ENCODE results near the gene RPL37. TPM values are rescaled to one million over a fixed set of nuclear protein-coding genes. Genes with fewer than 3 reads are reported as not detected.
"Not testable (repeated sequence)": the region's sequence is repeated elsewhere in the genome, so short reads cannot be mapped to it uniquely, and the experiment has no call there.

Gene RPL37
- total and polyA plus RNA-seq, 4 experiments from 2014 or later, result 1,217 to 2,448 (median 2,380) TPM

- Mint-ChIP-seq H3K4me1 (no peaks in the 10 kb centered on the region), H3K36me3 (no peaks in the 10 kb centered on the region), H3K4me3 (peak overlapping the region in 1 of 8 donors; percentile 6), H3K27me3 (peaks cover 4 to 5% of the 10 kb centered on the region in 2 donors), H3K9me3 (peaks cover 0 to 8% (median 3%) of the 10 kb centered on the region in 8 donors), H3K27ac (no peak overlapping the region)
- Histone ChIP-seq H3K9me3 (ENCODE audit: control insufficient read depth in 1 of 2, low read length in 2 of 2) (no peaks in the 10 kb centered on the region), H3K4me3 (ENCODE audit: low read length in 2 of 2) (no peak overlapping the region), H3K4me1 (ENCODE audit: insufficient read depth, low read length) (no peaks in the 10 kb centered on the region), H3K27me3 (ENCODE audit: insufficient read depth, low read length) (no peaks in the 10 kb centered on the region), H3K27ac (ENCODE audit: low read depth, low read length) (no peak overlapping the region), H3K36me3 (ENCODE audit: insufficient read depth, low read length) (no peaks in the 10 kb centered on the region)
- intact Hi-C loops (cut with micrococcal nuclease), result no loop called here
- DNase-seq, result no peak
- ChIA-PET POLR2A (ENCODE audit: partially characterized antibody) (no interaction called here), CTCF (ENCODE audit: partially characterized antibody) (no interaction called here)
These were observed 38.4 kb upstream of the RPL37 start for GRCh38 chr5:40873286-40873880.

- intact Hi-C loops (cut with micrococcal nuclease); POLR2A ChIA-PET (ENCODE audit: partially characterized antibody); H3K27me3 ChIP-seq (ENCODE audit: insufficient read depth, low read length); H3K9me3 ChIP-seq (ENCODE audit: control insufficient read depth in 1 of 2, low read length in 2 of 2); H3K4me1 Mint-ChIP-seq; H3K36me3 ChIP-seq (ENCODE audit: insufficient read depth, low read length); H3K27me3 Mint-ChIP-seq; H3K27ac ChIP-seq (ENCODE audit: low read depth, low read length); H3K36me3 Mint-ChIP-seq; CTCF ChIA-PET (ENCODE audit: partially characterized antibody); H3K4me1 ChIP-seq (ENCODE audit: insufficient read depth, low read length); H3K4me3 ChIP-seq (ENCODE audit: low read length in 2 of 2); DNase-seq; H3K4me3 Mint-ChIP-seq; H3K9me3 Mint-ChIP-seq; H3K27ac Mint-ChIP-seq: not testable (repeated sequence)
These were observed 37.2 kb upstream of the RPL37 start for GRCh38 chr5:40872253-40872652.

- DNase-seq, result no peak
- Histone ChIP-seq H3K4me1 (ENCODE audit: insufficient read depth, low read length) (no peaks in the 10 kb centered on the region), H3K4me3 (ENCODE audit: low read length in 2 of 2) (no peak overlapping the region), H3K27ac (ENCODE audit: low read depth, low read length) (no peak overlapping the region), H3K9me3 (ENCODE audit: control insufficient read depth in 1 of 2, low read length in 2 of 2) (no peaks in the 10 kb centered on the region), H3K36me3 (ENCODE audit: insufficient read depth, low read length) (no peaks in the 10 kb centered on the region), H3K27me3 (ENCODE audit: insufficient read depth, low read length) (no peaks in the 10 kb centered on the region)
- peaks cover 0 to 3% (median 0%) of the 10 kb centered on the region in 8 donors for H3K9me3 Mint-ChIP-seq
- CTCF ChIA-PET (ENCODE audit: partially characterized antibody), result interaction anchor here (0.5 to 0.6 kb wide), 3 partner anchors 34 to 1307 kb away, joined by 3 read pairs; no protein-coding TSS in a partner anchor
- POLR2A ChIA-PET (ENCODE audit: partially characterized antibody), result no interaction called here
- no peaks in the 10 kb centered on the region for H3K36me3 Mint-ChIP-seq
- intact Hi-C loops (cut with micrococcal nuclease), result no loop called here
- no peak overlapping the region for H3K27ac Mint-ChIP-seq
- H3K27me3 Mint-ChIP-seq, result peaks cover 4 to 5% of the 10 kb centered on the region in 2 donors
- no peak overlapping the region for H3K4me3 Mint-ChIP-seq
- H3K4me1 Mint-ChIP-seq, result no peaks in the 10 kb centered on the region
These were observed 36.2 kb upstream of the RPL37 start for GRCh38 chr5:40871177-40871576.

- Histone ChIP-seq H3K36me3 (ENCODE audit: insufficient read depth, low read length) (no peaks in the 10 kb centered on the region), H3K27ac (ENCODE audit: low read depth, low read length) (no peak overlapping the region), H3K4me1 (ENCODE audit: insufficient read depth, low read length) (no peaks in the 10 kb centered on the region), H3K27me3 (ENCODE audit: insufficient read depth, low read length) (no peaks in the 10 kb centered on the region), H3K9me3 (ENCODE audit: control insufficient read depth in 1 of 2, low read length in 2 of 2) (no peaks in the 10 kb centered on the region), H3K4me3 (ENCODE audit: low read length in 2 of 2) (no peak overlapping the region)
- ChIA-PET CTCF (ENCODE audit: partially characterized antibody) (interaction anchor here (1.3 kb wide), 1 partner anchor 9 kb away, joined by 5 read pairs; no protein-coding TSS in a partner anchor), POLR2A (ENCODE audit: partially characterized antibody) (no interaction called here)
- H3K4me3 Mint-ChIP-seq, result no peak overlapping the region
- no peaks in the 10 kb centered on the region for H3K4me1 Mint-ChIP-seq
- intact Hi-C loops (cut with micrococcal nuclease), result no loop called here
- peaks cover 4 to 5% of the 10 kb centered on the region in 2 donors for H3K27me3 Mint-ChIP-seq
- peaks cover 0 to 4% of the 10 kb centered on the region in 2 donors for H3K36me3 Mint-ChIP-seq
- H3K27ac Mint-ChIP-seq, result no peak overlapping the region
- no peak for DNase-seq
- peaks cover 0 to 14% (median 8%) of the 10 kb centered on the region in 8 donors for H3K9me3 Mint-ChIP-seq
These were observed 34.4 kb upstream of the RPL37 start for GRCh38 chr5:40869384-40869783.

GRCh38 chr5:40866844-40867243, 31.8 kb upstream of the RPL37 start:
- no peak for DNase-seq
- no peaks in the 10 kb centered on the region for H3K27me3 Mint-ChIP-seq
- ChIA-PET POLR2A (ENCODE audit: partially characterized antibody) (no interaction called here), CTCF (ENCODE audit: partially characterized antibody) (interaction anchor here (1.5 kb wide), 1 partner anchor 12 kb away, joined by 3 read pairs; no protein-coding TSS in a partner anchor)
- intact Hi-C loops (cut with micrococcal nuclease), result no loop called here
- H3K4me1 Mint-ChIP-seq, result peaks cover 0 to 1% (median 0%) of the 10 kb centered on the region in 4 donors
- no peak overlapping the region for H3K4me3 ChIP-seq (ENCODE audit: low read length in 2 of 2)
- H3K36me3 Mint-ChIP-seq, result peaks cover 0 to 4% of the 10 kb centered on the region in 2 donors
- no peaks in the 10 kb centered on the region for H3K36me3 ChIP-seq (ENCODE audit: insufficient read depth, low read length)
- H3K27ac ChIP-seq (ENCODE audit: low read depth, low read length), result no peak overlapping the region
- no peak overlapping the region for H3K4me3 Mint-ChIP-seq
- no peaks in the 10 kb centered on the region for H3K4me1 ChIP-seq (ENCODE audit: insufficient read depth, low read length)
- H3K27me3 ChIP-seq (ENCODE audit: insufficient read depth, low read length), result no peaks in the 10 kb centered on the region
- no peaks in the 10 kb centered on the region for H3K9me3 ChIP-seq (ENCODE audit: control insufficient read depth in 1 of 2, low read length in 2 of 2)
- no peak overlapping the region for H3K27ac Mint-ChIP-seq
- H3K9me3 Mint-ChIP-seq, result peaks cover 0 to 19% (median 8%) of the 10 kb centered on the region in 8 donors

GRCh38 chr5:40865004-40865403, 30.0 kb upstream of the RPL37 start:
- H3K4me1 Mint-ChIP-seq; H3K4me1 ChIP-seq (ENCODE audit: insufficient read depth, low read length): not testable (repeated sequence)
- H3K9me3 Mint-ChIP-seq, result peaks cover 0 to 19% (median 8%) of the 10 kb centered on the region in 8 donors

GRCh38 chr5:40860711-40861110, 25.7 kb upstream of the RPL37 start:
- Histone ChIP-seq H3K27me3 (ENCODE audit: insufficient read depth, low read length) (no peaks in the 10 kb centered on the region), H3K27ac (ENCODE audit: low read depth, low read length) (no peak overlapping the region), H3K4me3 (ENCODE audit: low read length in 2 of 2) (no peak overlapping the region), H3K4me1 (ENCODE audit: insufficient read depth, low read length) (no peaks in the 10 kb centered on the region), H3K36me3 (ENCODE audit: insufficient read depth, low read length) (no peaks in the 10 kb centered on the region), H3K9me3 (ENCODE audit: control insufficient read depth in 1 of 2, low read length in 2 of 2) (no peaks in the 10 kb centered on the region)
- intact Hi-C loops (cut with micrococcal nuclease), result no loop called here
- no peak for DNase-seq
- Mint-ChIP-seq H3K27me3 (no peaks in the 10 kb centered on the region), H3K27ac (peak overlapping the region in 1 of 7 donors; percentile 48), H3K4me3 (no peak overlapping the region), H3K9me3 (peaks cover 0 to 16% (median 8%) of the 10 kb centered on the region in 8 donors), H3K36me3 (peaks cover 0 to 6% of the 10 kb centered on the region in 2 donors), H3K4me1 (peaks cover 0 to 1% (median 0%) of the 10 kb centered on the region in 4 donors)
- ChIA-PET POLR2A (ENCODE audit: partially characterized antibody) (no interaction called here), CTCF (ENCODE audit: partially characterized antibody) (no interaction called here)

More at GRCh38 chr5:40865004-40865403, 30.0 kb upstream of the RPL37 start:
- H3K9me3 ChIP-seq (ENCODE audit: control insufficient read depth in 1 of 2, low read length in 2 of 2); H3K27me3 Mint-ChIP-seq; H3K4me3 ChIP-seq (ENCODE audit: low read length in 2 of 2); intact Hi-C loops (cut with micrococcal nuclease); H3K36me3 Mint-ChIP-seq; H3K36me3 ChIP-seq (ENCODE audit: insufficient read depth, low read length); DNase-seq; CTCF ChIA-PET (ENCODE audit: partially characterized antibody); POLR2A ChIA-PET (ENCODE audit: partially characterized antibody); H3K4me3 Mint-ChIP-seq; H3K27ac ChIP-seq (ENCODE audit: low read depth, low read length); H3K27me3 ChIP-seq (ENCODE audit: insufficient read depth, low read length); H3K27ac Mint-ChIP-seq: not testable (repeated sequence)
